Activated naive CD8-positive, alpha-beta T cell (primary cell): Measurements from ENCODE around the gene ADGRD2.
A peak's percentile ranks its signal among the peaks of the same experiment; 100 is the strongest.

Experiments
- H3K27ac Mint-ChIP-seq: one replicate; pipeline ENCODE4 v1.8.0; 2021; ENCODE audit warnings: mixed read lengths
- H3K27me3 Mint-ChIP-seq: one replicate; pipeline ENCODE4 v1.8.0; 2021; ENCODE audit warnings: mixed read lengths
- H3K36me3 Mint-ChIP-seq: one replicate; pipeline ENCODE4 v1.8.0; 2021; ENCODE audit warnings: mixed read lengths
- H3K4me1 Mint-ChIP-seq: one replicate; pipeline ENCODE4 v1.8.0; 2021; ENCODE audit warnings: low read depth, mixed read lengths
- H3K4me3 Mint-ChIP-seq: one replicate; pipeline ENCODE4 v1.8.0; 2021; ENCODE audit warnings: mild to moderate bottlenecking, mixed read lengths
- H3K9me3 Mint-ChIP-seq: one replicate; pipeline ENCODE4 v1.8.0; 2021; ENCODE audit warnings: low read depth, mixed read lengths

Gene ADGRD2, protein sequence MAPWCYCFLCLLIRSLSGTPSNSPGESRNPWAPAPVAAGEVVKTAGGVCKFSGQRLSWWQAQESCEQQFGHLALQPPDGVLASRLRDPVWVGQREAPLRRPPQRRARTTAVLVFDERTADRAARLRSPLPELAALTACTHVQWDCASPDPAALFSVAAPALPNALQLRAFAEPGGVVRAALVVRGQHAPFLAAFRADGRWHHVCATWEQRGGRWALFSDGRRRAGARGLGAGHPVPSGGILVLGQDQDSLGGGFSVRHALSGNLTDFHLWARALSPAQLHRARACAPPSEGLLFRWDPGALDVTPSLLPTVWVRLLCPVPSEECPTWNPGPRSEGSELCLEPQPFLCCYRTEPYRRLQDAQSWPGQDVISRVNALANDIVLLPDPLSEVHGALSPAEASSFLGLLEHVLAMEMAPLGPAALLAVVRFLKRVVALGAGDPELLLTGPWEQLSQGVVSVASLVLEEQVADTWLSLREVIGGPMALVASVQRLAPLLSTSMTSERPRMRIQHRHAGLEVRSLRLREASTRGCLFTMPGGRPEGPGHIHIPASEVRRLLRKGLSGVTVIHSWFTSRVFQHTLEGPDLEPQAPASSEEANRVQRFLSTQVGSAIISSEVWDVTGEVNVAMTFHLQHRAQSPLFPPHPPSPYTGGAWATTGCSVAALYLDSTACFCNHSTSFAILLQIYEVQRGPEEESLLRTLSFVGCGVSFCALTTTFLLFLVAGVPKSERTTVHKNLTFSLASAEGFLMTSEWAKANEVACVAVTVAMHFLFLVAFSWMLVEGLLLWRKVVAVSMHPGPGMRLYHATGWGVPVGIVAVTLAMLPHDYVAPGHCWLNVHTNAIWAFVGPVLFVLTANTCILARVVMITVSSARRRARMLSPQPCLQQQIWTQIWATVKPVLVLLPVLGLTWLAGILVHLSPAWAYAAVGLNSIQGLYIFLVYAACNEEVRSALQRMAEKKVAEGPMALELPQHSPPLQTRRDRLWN

GRCh38 chr9:124450241-124450924 is at the start of gene ADGRD2:
ADGRD2 (plus strand) TSS chr9:124450451; CDS start chr9:124451667, 1,216 bp downstream.
- Mint-ChIP-seq H3K4me1 (peaks cover 1% of the 10 kb centered on the region), H3K4me3 (peak within 1 kb of the TSS; percentile 30), H3K27ac (no peak within 1 kb of the TSS), H3K27me3 (peaks cover 14% of the 10 kb centered on the region), H3K9me3 (no peaks in the 10 kb centered on the region), H3K36me3 (no peaks in the 10 kb centered on the region)

DNA sequence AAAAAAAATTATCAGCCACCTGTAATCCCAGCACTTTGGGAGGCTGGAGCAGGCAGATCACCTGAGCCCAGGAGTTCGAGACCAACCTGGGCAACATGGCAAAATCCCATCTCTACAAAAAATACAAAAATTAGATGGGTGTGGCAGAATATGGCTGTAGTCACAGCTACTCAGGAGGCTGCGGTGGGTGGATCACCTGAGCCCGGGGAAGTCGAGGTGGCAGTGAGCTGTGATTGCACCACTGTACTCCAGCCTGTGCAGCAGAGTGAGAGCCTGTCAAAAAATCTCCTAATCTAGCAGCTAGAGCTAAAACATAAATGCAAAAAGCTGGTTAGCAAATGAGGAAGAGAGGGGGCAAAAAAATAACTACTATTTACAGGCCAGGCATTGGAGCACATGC is 47.0 kb upstream of the ADGRD2 start:
- H3K27me3 Mint-ChIP-seq: no peaks in the 10 kb centered on the region
- H3K4me1 Mint-ChIP-seq: peaks cover 53% of the 10 kb centered on the region
- no peak overlapping the region for H3K27ac Mint-ChIP-seq
- H3K36me3 Mint-ChIP-seq: peaks cover 11% of the 10 kb centered on the region
- no peak overlapping the region for H3K4me3 Mint-ChIP-seq
- H3K9me3 Mint-ChIP-seq: no peaks in the 10 kb centered on the region

GRCh38 chr9:124409410-124409809 is 40.8 kb upstream of the ADGRD2 start:
- peaks cover 59% of the 10 kb centered on the region for H3K4me1 Mint-ChIP-seq
- no peak overlapping the region for H3K4me3 Mint-ChIP-seq
- H3K36me3 Mint-ChIP-seq: peaks cover 17% of the 10 kb centered on the region
- no peaks in the 10 kb centered on the region for H3K27me3 Mint-ChIP-seq
- no peak overlapping the region for H3K27ac Mint-ChIP-seq
- H3K9me3 Mint-ChIP-seq: no peaks in the 10 kb centered on the region

DNA sequence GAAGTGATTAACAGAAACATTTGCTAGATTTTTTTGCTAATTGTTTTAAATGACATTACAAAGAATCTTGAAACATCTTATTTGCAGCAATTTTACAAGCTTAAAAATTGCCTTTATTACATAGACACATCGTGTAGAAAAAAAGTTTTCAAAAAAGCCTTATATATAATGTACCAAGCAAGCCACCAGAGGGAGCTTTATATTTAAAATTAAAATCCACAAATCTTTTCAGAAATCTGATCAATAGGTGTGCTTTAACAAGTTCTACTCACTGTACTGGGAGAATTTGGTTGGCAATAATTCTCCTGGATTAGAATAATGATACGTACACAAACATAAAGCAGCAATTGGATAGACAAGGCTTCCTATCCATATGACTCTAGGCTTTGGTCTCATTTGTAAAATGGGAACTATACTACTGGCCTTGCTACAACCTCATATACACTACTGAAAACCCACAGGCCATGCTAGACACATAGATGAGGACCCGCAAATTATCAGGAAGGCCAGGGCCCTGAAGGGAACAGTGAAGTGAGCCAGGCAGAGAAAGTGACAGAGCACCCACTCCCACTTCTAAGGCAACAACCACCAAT is 39.8 kb upstream of the ADGRD2 start:
- Mint-ChIP-seq H3K27ac (no peak overlapping the region), H3K4me3 (no peak overlapping the region), H3K9me3 (no peaks in the 10 kb centered on the region), H3K4me1 (peaks cover 57% of the 10 kb centered on the region), H3K27me3 (no peaks in the 10 kb centered on the region), H3K36me3 (peaks cover 15% of the 10 kb centered on the region)

DNA sequence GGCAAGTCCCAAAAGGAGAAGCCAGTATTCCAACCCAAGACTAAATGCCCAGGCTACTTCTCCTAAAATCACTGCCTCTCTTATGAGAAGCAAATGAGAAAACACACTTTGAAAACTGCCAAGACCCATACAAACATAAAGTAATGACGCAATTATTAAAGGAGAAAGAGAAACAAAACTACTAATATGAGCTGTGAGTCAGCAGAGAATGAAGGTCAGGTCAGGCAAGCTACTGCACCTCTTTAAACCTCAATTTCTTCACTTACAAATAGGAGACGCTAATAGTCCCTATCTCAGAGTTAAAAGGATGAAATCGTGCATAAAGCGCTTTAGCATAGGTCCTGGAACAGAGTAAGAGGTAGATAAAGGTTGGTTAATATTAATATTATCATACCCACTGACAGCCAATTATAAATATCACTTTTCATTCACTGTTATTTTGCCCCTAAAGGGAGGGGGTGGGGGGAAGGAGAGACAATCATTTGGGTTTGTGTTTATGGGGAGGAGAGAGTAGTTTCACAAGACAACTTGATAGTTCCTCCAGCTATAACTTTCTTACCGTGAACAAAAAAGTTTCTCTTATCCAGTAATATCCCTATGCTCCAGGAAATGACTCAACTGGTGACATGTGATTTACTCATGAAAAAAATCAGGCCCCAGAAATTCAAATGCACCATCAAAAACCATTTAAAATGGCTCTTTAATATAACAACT is 38.6 kb upstream of the ADGRD2 start:
- H3K36me3 Mint-ChIP-seq: peaks cover 15% of the 10 kb centered on the region
- H3K4me3 Mint-ChIP-seq: no peak overlapping the region
- H3K4me1 Mint-ChIP-seq: peaks cover 54% of the 10 kb centered on the region
- no peaks in the 10 kb centered on the region for H3K27me3 Mint-ChIP-seq
- H3K9me3 Mint-ChIP-seq: no peaks in the 10 kb centered on the region
- no peak overlapping the region for H3K27ac Mint-ChIP-seq

DNA sequence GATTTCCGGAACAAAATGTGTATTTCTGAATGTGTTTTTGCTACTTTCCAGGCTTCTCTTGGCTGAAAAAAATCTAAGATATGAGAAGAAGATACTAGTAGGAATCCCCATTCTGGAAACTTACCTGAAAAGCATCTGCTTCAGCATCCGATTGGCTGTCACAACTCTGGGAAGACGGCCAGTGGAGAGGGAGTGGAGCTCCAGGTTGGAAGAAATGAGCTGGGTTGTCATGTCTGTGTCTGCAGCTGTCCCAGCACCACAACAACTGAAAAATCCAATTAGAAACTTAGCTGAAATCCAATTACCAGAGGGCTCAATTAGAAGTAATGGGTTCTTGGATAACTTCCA is 38.0 kb upstream of the ADGRD2 start:
- H3K4me3 Mint-ChIP-seq: no peak overlapping the region
- no peaks in the 10 kb centered on the region for H3K27me3 Mint-ChIP-seq
- peaks cover 15% of the 10 kb centered on the region for H3K36me3 Mint-ChIP-seq
- peaks cover 53% of the 10 kb centered on the region for H3K4me1 Mint-ChIP-seq
- no peaks in the 10 kb centered on the region for H3K9me3 Mint-ChIP-seq
- H3K27ac Mint-ChIP-seq: no peak overlapping the region

- H3K36me3 Mint-ChIP-seq: peaks cover 15% of the 10 kb centered on the region
Measured at GRCh38 chr9:124414612-124415011, 35.6 kb upstream of the ADGRD2 start.

DNA sequence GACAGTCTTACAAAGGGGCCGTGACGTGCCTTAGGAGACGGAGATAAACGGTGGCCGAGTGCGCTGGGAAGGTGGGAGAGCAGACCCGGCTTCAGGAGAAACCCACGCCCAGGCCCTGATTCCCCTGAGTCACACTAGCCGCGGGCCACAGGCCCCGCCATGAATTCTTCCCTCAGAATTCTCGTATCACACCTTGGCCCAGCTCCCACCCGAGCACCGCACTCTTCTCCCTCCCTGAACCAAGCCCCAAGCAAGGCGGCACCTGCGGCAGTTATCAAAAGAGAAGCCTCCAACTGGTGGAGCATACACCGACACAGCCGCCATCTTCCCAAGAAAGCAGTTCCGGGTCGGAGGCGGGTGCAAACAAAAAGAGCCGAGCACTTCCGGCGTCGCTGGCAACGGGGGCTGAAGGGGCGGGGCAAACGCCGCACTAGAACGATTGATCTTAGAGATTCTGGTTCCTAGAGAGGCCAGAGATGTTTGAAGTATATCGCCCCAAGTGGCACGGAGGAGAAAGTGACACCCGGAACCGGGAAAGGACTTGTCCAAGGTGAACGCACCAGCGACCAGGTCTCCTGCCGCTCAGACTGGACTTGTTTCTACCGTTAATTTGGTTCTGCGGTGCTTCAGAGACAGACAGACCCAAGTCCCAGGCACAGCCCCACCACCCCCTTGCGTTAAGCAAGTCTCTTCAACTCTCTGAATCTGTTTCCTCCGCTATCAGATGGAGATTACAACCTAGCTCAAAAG is 35.0 kb upstream of the ADGRD2 start, which contains the start of gene PSMB7:
PSMB7 (minus strand) TSS at position 341 of the 750 bp plus-strand sequence; CDS start at position 324, 17 bp downstream.
- Mint-ChIP-seq H3K27me3 (no peaks in the 10 kb centered on the region), H3K36me3 (peaks cover 15% of the 10 kb centered on the region), H3K4me3 (peak within 1 kb of the TSS; percentile 99), H3K4me1 (peaks cover 36% of the 10 kb centered on the region), H3K27ac (peak within 1 kb of the TSS; percentile 98), H3K9me3 (no peaks in the 10 kb centered on the region)

More at GRCh38 chr9:124414612-124415011, 35.6 kb upstream of the ADGRD2 start:
- Mint-ChIP-seq H3K4me3 (peak overlapping the region; percentile 99), H3K27ac (peak overlapping the region; percentile 98), H3K4me1 (peaks cover 38% of the 10 kb centered on the region), H3K27me3 (no peaks in the 10 kb centered on the region), H3K9me3 (no peaks in the 10 kb centered on the region)

DNA sequence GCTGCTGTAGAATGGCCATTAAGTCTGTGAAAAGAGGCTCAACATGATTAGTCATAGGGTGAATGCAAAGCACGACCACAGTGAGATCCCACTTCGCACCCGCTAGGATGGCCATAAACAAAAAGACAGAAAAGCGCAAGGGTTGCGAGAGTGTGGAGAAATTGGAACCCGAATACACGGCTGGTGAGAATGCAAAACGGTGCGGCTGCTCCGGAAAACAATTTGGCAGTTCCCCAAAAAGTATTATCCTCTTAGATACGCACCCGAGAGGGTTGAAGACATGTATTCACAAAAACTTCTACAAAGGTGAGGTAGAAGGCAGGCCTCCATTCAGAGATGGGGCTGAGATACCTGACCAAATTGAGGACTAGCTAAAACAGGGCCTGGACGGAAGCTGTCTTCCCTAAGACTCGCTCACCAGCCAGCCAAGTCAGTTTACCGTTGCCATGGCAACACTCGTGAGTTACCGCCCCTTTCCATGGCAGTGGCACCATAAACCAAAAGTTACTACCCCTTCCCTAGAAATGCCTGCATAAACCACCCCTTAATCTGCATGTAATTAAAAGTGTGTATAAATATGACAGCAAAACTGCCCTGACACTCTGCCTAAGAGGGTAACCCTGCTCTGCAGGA is 34.3 kb upstream of the ADGRD2 start:
- Mint-ChIP-seq H3K4me3 (peak overlapping the region; percentile 99), H3K36me3 (peaks cover 15% of the 10 kb centered on the region), H3K4me1 (peaks cover 33% of the 10 kb centered on the region), H3K9me3 (no peaks in the 10 kb centered on the region), H3K27me3 (no peaks in the 10 kb centered on the region), H3K27ac (no peak overlapping the region)

DNA sequence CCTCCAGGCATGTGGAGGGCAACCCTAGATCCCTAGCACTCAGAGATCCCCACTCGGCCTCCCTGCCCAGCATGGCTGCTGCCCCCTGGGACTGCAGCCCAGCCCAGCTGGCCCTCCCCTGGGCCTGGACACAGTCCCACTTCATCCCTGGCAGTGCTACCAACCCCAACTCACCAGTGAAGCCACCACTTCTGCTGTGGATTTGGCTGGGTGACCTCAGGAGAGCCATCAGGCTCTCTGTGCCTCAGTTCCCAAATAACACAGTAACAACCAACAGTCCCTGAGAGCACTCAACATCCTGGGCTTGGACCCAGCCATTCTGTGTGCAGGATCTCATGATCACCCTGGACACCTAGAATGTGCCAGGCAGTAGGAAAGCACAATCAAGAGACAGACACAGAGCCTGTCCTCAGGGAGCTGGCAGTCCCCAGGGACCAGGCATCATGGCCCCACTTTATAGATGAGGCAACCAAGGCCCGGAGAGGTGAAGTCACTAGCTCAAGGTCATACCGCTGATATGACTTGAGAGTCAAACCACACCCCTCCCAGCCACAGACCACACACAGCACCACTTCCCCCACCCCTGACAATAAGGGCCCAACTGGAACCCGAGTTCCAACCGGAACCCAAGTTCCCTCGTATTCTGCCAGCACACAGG is 30.3 kb upstream of the ADGRD2 start:
- Mint-ChIP-seq H3K4me3 (no peak overlapping the region), H3K36me3 (no peaks in the 10 kb centered on the region), H3K27ac (no peak overlapping the region), H3K27me3 (no peaks in the 10 kb centered on the region), H3K9me3 (no peaks in the 10 kb centered on the region), H3K4me1 (peaks cover 5% of the 10 kb centered on the region)

- Mint-ChIP-seq H3K4me3 (no peak overlapping the region), H3K27me3 (no peaks in the 10 kb centered on the region), H3K9me3 (no peaks in the 10 kb centered on the region), H3K4me1 (peaks cover 3% of the 10 kb centered on the region), H3K36me3 (no peaks in the 10 kb centered on the region), H3K27ac (no peak overlapping the region)
Measured at GRCh38 chr9:124420991-124421543, 29.2 kb upstream of the ADGRD2 start.

GRCh38 chr9:124423155-124423554 is 27.1 kb upstream of the ADGRD2 start:
- Mint-ChIP-seq H3K36me3 (no peaks in the 10 kb centered on the region), H3K4me1 (peaks cover 3% of the 10 kb centered on the region), H3K27ac (no peak overlapping the region), H3K27me3 (no peaks in the 10 kb centered on the region), H3K9me3 (no peaks in the 10 kb centered on the region), H3K4me3 (no peak overlapping the region)
